HG03439 (cell line): ENCODE results near the gene SLC25A43.

Experiments
- ATAC-seq: cut with Tn5 transposase; IDR thresholded peaks from one replicate; pipeline ENCODE4 v1.9.1; 2021; ENCODE audit warnings: mild to moderate bottlenecking, moderate library complexity; ENCODE audit not compliant: unreplicated experiment

Gene SLC25A43

GRCh38 chrX:119495734-119496726, 96.9 kb downstream of the SLC25A43 start:
- no peak for ATAC-seq

DNA sequence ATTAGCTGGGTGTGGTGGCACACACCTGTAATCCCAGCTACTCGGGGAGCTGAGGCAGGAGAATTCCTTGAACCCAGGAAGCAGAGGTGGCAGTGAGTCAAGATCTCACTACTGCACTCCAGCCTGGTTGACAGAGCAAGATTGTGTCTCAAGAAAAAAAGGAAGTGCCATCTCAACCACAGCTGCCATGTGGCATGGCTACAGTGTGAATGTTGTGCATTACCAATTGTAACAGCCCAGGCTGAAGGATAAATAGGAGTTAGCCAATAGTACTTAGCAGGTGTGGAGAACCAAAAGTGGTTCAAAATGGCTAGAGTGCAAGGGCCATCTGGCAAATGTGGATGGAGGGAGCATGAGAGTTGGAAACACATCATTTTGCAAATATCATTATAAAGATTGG, 98.0 kb downstream of the SLC25A43 start:
- ATAC-seq = no peak

DNA sequence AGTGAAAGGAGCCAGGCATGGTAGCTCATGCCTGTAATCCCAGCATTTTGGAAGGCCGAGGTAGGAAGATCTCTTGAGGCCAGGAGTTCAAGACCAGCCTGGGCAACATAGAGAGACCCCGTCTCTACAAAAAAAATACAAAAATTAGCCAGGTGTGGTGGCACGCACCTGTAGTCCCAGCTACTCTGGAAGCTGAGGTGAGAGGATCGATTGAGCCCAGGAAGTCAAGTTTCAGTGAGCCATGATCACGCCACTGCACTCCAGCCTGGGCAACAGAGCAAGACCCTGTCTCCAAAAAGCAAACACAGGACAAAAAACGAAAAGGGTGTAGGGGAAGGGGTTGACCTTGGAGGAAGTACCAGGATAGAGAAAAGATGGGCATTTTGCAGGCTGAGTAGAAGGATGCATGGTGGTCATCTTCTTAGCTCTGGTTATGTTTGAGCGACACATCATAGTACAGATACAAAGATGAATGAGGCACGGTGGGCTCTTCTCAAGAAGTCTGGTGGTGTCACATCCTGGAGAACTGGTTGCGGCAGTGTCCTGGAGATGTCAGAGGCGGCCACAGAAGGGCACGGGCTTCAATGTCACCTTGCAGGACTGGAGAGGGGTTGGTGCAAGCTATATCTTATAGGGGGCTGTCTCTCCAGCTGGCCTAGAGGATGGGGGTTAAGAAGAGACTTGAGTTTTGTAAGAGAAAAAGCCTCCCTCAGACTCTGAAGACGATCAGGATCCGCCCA, 101.1 kb downstream of the SLC25A43 start:
- no peak for ATAC-seq

- ATAC-seq = no peak
Measured at GRCh38 chrX:119501511-119502148, 102.5 kb downstream of the SLC25A43 start.

DNA sequence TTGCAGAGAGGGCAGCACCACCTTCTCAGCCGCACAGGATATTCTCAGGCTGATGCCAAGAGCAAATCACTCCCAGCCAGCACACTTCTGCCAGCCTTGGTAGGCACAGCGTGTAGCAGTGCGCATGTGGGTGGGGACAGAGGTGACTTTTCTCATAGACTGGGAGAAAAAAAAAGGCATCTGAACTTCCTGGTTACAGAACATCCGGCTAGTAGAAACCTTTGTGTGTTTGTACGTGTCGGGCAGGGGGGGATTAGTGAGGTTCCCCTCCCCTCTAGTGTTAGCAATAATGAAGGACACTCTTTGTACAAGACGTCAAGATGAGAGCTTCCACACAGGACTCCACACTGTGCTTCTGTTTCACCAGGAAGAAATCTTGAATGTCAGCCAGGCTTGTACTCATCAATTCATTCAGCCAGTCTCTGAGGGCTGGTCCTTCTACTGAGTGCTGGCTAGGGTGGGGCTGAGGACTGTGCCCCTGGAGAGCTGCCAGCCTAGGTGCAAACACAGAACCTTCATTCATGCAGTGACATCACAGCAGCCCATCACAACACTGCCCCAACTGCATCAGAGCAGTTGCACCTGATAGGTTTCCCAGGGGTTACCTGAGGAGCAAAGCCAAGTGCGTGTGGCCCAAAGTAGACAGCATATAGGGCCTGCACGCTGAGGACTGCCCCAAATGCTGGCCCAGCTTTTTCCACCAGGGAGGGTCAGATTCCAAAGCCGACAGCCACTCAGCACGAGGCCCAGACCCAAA, 103.8 kb downstream of the SLC25A43 start:
- ATAC-seq = no peak

GRCh38 chrX:119503484-119503861, 104.3 kb downstream of the SLC25A43 start:
- no peak for ATAC-seq
